Peyer's patch (tissue), 4 donors: ENCODE measurements around the gene HSD11B2. TPM values are rescaled to one million over a fixed set of nuclear protein-coding genes. Genes with fewer than 3 reads are reported as not detected.

Experiments used
- DNase-seq, 3 donors: peaks; one replicate each; pipeline ENCODE4 v3.0.0-alpha.2; 2017 to 2019
- H3K27ac ChIP-seq, 4 donors: fragments of 200-600 bp; sonication (generic); one replicate each; pipeline ENCODE4 v1.5.1; 2016 to 2019
- H3K27me3 ChIP-seq, 2 donors: fragments of 200-600 bp; sonication (generic); one replicate each; pipeline ENCODE4 v1.5.1; 2019
- H3K36me3 ChIP-seq, 3 donors: fragments of 200-600 bp; sonication (generic); one replicate each; pipeline ENCODE4 v1.5.1; 2016 to 2019
- H3K4me1 ChIP-seq, 4 donors: fragments of 200-600 bp; sonication (generic); one replicate each; pipeline ENCODE4 v1.5.1; 2016 to 2019
- H3K4me3 ChIP-seq, 4 donors: fragments of 200-600 bp; sonication (generic); 1 replicate in 3 of 4; 2 replicates in 1 of 4; pipeline ENCODE4 v1.5.1; 2016 to 2019; ENCODE audit warnings: mild to moderate bottlenecking in 1 of 4
- H3K9me3 ChIP-seq, 4 donors: fragments of 200-600 bp; sonication (generic); one replicate each; pipeline ENCODE4 v1.5.1; 2016 to 2019; ENCODE audit warnings: mild to moderate bottlenecking in 1 of 4
- POLR2A ChIP-seq, 2 donors: fragments of 450-650 bp; IDR thresholded peaks; one replicate each; pipeline ENCODE4 v1.5.1; 2017; ENCODE audit warnings: antibody characterized with exemption in 2 of 2, mild to moderate bottlenecking in 2 of 2, moderate library complexity in 2 of 2
- total RNA-seq, 4 donors: library from RNA; depleted of rRNA; stranded (reverse); fragments of >200 nt; gene quantifications; one replicate each; pipeline ENCODE4 v1.1.0, GENCODE V29; 2016
- TF ChIP-seq, protein P1 (sequence below), 6 experiments: fragments of 450-650 bp in 4 of 6; fragments of 200-600 bp in 2 of 6; sonication (generic) in 1 of 6; IDR thresholded peaks; one replicate each; pipeline ENCODE4 v1.5.1; 2017 to 2019; ENCODE audit warnings: antibody characterized with exemption in 6 of 6, mild to moderate bottlenecking in 3 of 6, moderate library complexity in 1 of 6

Gene HSD11B2
- total RNA-seq, 4 donors from 2014 or later, result 116 to 688 (median 499) TPM

DNA sequence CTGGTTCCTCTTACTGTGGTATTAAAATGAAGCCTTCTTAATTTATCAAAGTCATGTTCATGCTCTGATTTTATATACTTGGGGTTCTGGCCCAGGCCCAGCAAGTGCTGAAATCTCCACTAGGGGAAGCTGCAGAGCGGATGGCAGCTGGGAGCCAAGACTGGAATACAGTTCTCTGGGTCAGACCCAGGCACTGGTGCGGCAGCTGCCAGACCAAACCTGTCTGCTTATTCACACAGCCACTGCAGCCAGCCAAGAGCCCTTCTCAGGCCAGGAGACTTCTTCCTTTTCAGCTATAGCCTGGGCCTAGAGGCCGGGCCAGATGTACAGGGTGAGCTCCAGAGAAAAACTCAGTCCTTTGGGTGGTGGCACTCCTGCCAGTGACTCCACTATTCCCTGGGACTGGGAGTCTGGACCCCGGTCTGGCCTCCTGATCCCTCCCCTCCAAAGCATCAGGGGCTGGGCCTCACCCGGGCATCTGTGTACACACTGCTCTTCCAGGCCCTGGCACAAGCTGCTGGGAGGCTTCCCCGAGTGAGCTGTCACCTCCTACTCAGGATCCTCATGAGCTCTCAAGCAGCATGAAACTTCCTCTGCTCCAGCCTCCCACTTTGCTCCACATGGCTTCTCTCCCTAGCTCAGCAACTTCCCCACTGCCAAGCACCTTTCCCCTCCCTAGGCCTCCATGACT lies 25.6 kb downstream of the HSD11B2 start:
- Histone ChIP-seq H3K4me3 (peak overlapping the region in 2 of 4 donors; percentile 46 to 58), H3K27me3 (no peaks in the 10 kb centered on the region), H3K4me1 (peaks cover 3 to 88% (median 35%) of the 10 kb centered on the region in 4 donors), H3K27ac (peak overlapping the region; percentile 18 to 98 (median 94)), H3K36me3 (peaks cover 0 to 17% (median 0%) of the 10 kb centered on the region in 3 donors), H3K9me3 (no peaks in the 10 kb centered on the region)
- DNase-seq, result peak in 2 of 3 donors; percentile 80 to 83
- TF ChIP-seq, protein P1, sequence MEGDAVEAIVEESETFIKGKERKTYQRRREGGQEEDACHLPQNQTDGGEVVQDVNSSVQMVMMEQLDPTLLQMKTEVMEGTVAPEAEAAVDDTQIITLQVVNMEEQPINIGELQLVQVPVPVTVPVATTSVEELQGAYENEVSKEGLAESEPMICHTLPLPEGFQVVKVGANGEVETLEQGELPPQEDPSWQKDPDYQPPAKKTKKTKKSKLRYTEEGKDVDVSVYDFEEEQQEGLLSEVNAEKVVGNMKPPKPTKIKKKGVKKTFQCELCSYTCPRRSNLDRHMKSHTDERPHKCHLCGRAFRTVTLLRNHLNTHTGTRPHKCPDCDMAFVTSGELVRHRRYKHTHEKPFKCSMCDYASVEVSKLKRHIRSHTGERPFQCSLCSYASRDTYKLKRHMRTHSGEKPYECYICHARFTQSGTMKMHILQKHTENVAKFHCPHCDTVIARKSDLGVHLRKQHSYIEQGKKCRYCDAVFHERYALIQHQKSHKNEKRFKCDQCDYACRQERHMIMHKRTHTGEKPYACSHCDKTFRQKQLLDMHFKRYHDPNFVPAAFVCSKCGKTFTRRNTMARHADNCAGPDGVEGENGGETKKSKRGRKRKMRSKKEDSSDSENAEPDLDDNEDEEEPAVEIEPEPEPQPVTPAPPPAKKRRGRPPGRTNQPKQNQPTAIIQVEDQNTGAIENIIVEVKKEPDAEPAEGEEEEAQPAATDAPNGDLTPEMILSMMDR (IDR thresholded peaks at IDR 0.05), result peak in 4 of 6 experiments; percentile 35 to 86 (median 78)
- TF ChIP-seq POLR2A (IDR thresholded peaks at IDR 0.05), result peak in 1 of 2 donors; percentile 88

DNA sequence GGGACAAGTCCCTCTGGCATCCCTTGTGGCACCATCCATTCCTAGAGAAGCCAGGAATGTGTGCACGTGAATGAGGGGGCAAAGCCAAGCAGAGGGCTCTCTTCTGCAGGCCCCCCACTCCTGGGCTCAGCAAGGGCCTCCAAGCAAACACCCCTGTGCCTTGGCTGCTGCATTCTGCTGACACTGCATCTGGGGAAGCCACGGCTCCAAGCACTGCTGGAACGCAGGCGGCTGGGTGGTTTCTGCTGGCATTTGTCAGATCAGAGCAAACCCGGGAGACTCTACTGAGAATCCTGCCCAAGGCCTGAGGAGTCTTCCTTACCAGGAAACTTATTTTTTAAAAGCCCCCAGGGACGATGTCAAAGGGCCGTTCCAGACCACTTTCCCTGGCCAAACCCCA lies 26.7 kb downstream of the HSD11B2 start:
- Histone ChIP-seq H3K27me3 (no peaks in the 10 kb centered on the region), H3K9me3 (no peaks in the 10 kb centered on the region), H3K36me3 (peaks cover 0 to 11% (median 0%) of the 10 kb centered on the region in 3 donors), H3K4me3 (peak overlapping the region in 2 of 4 donors; percentile 46 to 58), H3K27ac (peak overlapping the region in 3 of 4 donors; percentile 93 to 98 (median 96)), H3K4me1 (peaks cover 3 to 85% (median 34%) of the 10 kb centered on the region in 4 donors)
- DNase-seq, result no peak
- TF ChIP-seq, protein P1 (IDR thresholded peaks at IDR 0.05), result no peak
- no peak for TF ChIP-seq POLR2A (IDR thresholded peaks at IDR 0.05)

DNA sequence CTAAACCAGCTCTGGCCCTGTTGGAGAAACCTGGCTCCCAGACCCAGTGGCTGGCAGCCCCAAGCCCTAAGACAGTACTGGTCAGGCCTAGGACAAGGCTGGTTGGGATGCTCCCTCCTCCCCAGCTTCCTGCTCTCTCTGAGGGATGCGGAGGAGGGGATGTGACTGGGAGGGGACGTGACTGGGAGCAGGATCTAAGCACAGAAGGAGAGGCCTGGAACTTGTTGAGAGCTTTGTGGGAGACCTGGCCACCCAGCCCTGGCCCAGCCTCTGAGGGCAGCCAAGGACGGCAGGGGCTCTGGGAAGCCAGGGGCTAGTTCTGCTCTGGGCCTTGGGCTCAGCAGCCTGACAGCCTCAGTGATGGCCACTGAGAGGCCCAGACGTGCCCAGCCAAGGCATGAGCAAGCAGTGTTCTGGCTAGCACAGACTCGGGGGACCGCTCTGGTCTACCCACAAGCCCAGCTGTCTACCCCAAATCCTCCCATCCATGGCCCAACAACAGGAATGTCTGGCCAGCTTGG lies 27.3 kb downstream of the HSD11B2 start:
- Histone ChIP-seq H3K4me3 (peak overlapping the region in 3 of 4 donors; percentile 21 to 58 (median 46)), H3K36me3 (peaks cover 0 to 5% (median 0%) of the 10 kb centered on the region in 3 donors), H3K9me3 (no peaks in the 10 kb centered on the region), H3K27ac (peak overlapping the region in 3 of 4 donors; percentile 93 to 98 (median 96)), H3K27me3 (no peaks in the 10 kb centered on the region), H3K4me1 (peaks cover 3 to 85% (median 34%) of the 10 kb centered on the region in 4 donors)
- no peak for TF ChIP-seq POLR2A (IDR thresholded peaks at IDR 0.05)
- TF ChIP-seq, protein P1 (IDR thresholded peaks at IDR 0.05), result no peak
- peak in 1 of 3 donors; percentile 59 for DNase-seq

DNA sequence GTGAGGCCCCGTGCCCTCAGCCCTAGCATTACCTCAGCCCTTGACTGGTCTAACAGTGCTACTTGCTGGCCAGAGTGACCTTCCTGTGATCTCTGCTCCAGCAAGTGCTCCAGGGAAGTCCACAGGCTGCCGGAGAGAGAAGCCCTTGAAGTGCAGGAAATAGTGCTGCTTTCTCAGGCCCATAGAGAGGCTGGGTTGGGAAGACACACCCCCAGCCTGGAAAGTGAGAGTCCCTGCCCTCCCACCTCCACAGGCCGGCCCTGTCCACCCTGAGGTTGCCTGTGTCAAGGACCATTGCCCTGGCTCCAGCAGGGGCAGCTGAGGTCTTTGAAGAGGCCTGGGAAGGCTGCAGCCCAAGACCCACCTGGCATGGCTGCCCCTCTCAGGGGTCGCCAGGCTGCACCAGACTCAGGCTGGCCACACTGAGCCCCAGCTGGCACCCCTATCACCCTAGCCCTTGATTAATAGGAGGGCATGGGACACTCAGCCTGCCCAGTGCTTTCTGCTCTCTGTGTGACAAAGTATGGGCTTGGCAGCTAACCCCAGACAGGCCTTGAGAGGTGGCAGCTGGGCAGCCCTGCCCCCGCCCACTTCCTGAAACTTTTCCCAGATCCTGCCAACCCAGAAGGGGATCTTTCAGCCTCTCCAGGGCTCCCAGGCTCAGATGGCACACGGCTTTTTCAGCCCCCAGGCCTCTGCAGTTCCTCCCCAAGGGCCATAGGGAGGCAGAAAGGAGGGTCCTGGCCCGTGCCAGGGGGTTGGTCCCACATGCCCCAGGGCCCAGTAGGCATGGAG lies 28.3 kb downstream of the HSD11B2 start:
- TF ChIP-seq, protein P1 (IDR thresholded peaks at IDR 0.05), result no peak
- peak; percentile 85 to 92 for TF ChIP-seq POLR2A (IDR thresholded peaks at IDR 0.05)
- Histone ChIP-seq H3K27me3 (no peaks in the 10 kb centered on the region), H3K4me3 (peak overlapping the region in 3 of 4 donors; percentile 21 to 58 (median 46)), H3K9me3 (no peaks in the 10 kb centered on the region), H3K4me1 (peaks cover 3 to 86% (median 37%) of the 10 kb centered on the region in 4 donors), H3K27ac (peak overlapping the region; percentile 43 to 98 (median 94)), H3K36me3 (no peaks in the 10 kb centered on the region)
- DNase-seq, result peak in 2 of 3 donors; percentile 83 to 84

DNA sequence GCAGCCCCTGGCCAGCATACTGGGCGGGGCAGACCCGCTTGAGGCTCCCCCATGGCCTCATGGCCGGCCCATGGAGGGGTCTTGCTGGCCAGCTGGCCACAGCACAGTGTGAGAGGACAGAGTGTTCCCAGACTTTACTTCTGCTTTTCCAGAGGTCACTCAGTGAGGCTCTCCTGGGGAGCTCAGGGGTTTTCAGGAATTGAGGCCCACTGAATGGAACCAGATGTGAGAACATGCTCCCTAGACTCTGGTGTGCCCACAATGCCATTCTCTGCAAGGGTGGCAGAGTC lies 28.9 kb downstream of the HSD11B2 start:
- no peaks in the 10 kb centered on the region for H3K36me3 ChIP-seq
- peaks cover 3 to 92% (median 37%) of the 10 kb centered on the region in 4 donors for H3K4me1 ChIP-seq
- H3K27me3 ChIP-seq, result no peaks in the 10 kb centered on the region
- DNase-seq, result no peak
- H3K4me3 ChIP-seq, result peak overlapping the region in 1 of 4 donors; percentile 7
- peak overlapping the region; percentile 43 to 98 (median 94) for H3K27ac ChIP-seq
- no peaks in the 10 kb centered on the region for H3K9me3 ChIP-seq
- TF ChIP-seq, protein P1 (IDR thresholded peaks at IDR 0.05), result no peak
- no peak for TF ChIP-seq POLR2A (IDR thresholded peaks at IDR 0.05)
